Prostate gland (tissue), 2 donors: Measurements from ENCODE around the gene GSTA4.

Experiments
- POLR2A ChIP-seq: fragments of 450-650 bp; IDR thresholded peaks from one replicate; pipeline ENCODE4 v1.6.1; 2016; ENCODE audit warnings: antibody characterized with exemption, mild to moderate bottlenecking
- POLR2AphosphoS5 ChIP-seq: sonication (generic); formaldehyde crosslinking; IDR thresholded peaks from one replicate; pipeline ENCODE4 v1.6.1; 2017; ENCODE audit warnings: antibody characterized with exemption
- TF ChIP-seq, protein P1 (sequence below), 4 experiments: fragments of 200-600 bp in 2 of 4; fragments of 450-650 bp in 2 of 4; sonication (generic) in 2 of 4; IDR thresholded peaks; 1 replicate in 3 of 4; 2 replicates in 1 of 4; pipeline ENCODE4 v1.5.1; 2016 to 2019; ENCODE audit warnings: antibody characterized with exemption in 4 of 4, mild to moderate bottlenecking in 2 of 4, moderate library complexity in 2 of 4

DNA sequence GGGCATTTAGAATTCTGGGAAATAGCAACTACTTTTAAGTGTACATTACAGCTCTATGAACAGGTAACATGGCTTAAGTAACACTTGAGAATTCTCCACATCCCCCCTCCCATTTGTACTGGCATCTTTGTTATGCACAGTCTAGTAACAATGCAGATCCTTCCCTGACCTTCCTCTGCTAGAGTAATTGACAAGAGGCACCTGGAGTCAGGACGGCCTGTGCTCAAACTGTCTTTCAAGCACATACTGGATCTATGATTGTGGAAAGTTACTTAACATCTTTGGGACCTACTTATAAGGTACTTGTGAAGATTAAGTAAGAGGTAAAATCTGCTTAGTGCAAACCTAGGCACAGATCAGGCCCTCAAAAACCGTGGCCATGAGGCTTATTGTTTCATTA is 63.7 kb downstream of the GSTA4 start:
- TF ChIP-seq, protein P1, sequence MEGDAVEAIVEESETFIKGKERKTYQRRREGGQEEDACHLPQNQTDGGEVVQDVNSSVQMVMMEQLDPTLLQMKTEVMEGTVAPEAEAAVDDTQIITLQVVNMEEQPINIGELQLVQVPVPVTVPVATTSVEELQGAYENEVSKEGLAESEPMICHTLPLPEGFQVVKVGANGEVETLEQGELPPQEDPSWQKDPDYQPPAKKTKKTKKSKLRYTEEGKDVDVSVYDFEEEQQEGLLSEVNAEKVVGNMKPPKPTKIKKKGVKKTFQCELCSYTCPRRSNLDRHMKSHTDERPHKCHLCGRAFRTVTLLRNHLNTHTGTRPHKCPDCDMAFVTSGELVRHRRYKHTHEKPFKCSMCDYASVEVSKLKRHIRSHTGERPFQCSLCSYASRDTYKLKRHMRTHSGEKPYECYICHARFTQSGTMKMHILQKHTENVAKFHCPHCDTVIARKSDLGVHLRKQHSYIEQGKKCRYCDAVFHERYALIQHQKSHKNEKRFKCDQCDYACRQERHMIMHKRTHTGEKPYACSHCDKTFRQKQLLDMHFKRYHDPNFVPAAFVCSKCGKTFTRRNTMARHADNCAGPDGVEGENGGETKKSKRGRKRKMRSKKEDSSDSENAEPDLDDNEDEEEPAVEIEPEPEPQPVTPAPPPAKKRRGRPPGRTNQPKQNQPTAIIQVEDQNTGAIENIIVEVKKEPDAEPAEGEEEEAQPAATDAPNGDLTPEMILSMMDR (IDR thresholded peaks at IDR 0.05) = no peak
- TF ChIP-seq POLR2A (no peak), POLR2AphosphoS5 (no peak)
